ENCODE results near the gene RAF1.
A peak's percentile ranks its signal among the peaks of the same experiment; 100 is the strongest.

The RAF1 gene

DNA sequence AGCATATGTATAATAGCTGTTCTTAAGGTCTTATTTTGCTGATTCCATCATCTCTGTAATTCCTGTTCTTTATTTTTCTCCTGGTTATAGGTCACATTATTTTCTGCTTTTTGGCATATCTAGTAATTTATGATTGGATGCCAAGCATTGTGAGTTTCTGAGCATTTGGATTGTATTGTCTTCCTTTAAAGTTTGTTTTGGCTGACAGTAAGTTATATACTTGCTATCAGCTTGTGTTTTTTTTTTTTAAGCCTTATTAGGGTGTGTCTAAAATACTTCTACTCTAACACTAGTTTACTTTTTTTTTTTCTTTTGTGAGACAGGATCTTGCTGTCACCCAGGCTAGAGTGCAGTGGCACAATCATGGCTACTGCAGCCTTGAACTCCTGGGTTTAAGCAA, 96.9 kb downstream of the RAF1 start:
- H3K4me3 ChIP-seq (ENCODE audit: low read length): no peak overlapping the region
- DNase-seq (ENCODE audit: low read depth): no peak
- TF ChIP-seq, protein P1, sequence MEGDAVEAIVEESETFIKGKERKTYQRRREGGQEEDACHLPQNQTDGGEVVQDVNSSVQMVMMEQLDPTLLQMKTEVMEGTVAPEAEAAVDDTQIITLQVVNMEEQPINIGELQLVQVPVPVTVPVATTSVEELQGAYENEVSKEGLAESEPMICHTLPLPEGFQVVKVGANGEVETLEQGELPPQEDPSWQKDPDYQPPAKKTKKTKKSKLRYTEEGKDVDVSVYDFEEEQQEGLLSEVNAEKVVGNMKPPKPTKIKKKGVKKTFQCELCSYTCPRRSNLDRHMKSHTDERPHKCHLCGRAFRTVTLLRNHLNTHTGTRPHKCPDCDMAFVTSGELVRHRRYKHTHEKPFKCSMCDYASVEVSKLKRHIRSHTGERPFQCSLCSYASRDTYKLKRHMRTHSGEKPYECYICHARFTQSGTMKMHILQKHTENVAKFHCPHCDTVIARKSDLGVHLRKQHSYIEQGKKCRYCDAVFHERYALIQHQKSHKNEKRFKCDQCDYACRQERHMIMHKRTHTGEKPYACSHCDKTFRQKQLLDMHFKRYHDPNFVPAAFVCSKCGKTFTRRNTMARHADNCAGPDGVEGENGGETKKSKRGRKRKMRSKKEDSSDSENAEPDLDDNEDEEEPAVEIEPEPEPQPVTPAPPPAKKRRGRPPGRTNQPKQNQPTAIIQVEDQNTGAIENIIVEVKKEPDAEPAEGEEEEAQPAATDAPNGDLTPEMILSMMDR (conservative IDR thresholded peaks at IDR 0.05; ENCODE audit: low read length): no peak

DNA sequence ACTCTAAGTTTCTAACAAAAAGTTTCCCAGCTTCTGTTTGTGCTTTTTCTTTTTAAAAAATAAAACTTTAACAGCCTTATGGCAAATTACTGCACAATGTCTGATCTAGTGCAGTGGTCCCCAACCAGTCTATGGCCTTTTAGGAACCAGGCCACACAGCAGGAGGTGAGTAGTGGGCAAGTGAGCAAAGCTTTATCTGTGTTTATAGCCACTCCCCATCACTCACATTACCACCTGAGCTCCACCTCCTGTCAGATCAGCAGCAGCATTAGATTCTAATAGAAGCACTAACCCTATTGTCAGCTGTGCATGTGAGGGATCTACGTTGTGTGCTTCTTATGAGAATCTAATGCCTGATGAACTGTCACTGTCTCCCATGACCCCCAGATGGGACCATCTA, 101.5 kb downstream of the RAF1 start:
- TF ChIP-seq, protein P1 (conservative IDR thresholded peaks at IDR 0.05; ENCODE audit: low read length): no peak
- no peak for DNase-seq (ENCODE audit: low read depth)
- no peak overlapping the region for H3K4me3 ChIP-seq (ENCODE audit: low read length)

DNA sequence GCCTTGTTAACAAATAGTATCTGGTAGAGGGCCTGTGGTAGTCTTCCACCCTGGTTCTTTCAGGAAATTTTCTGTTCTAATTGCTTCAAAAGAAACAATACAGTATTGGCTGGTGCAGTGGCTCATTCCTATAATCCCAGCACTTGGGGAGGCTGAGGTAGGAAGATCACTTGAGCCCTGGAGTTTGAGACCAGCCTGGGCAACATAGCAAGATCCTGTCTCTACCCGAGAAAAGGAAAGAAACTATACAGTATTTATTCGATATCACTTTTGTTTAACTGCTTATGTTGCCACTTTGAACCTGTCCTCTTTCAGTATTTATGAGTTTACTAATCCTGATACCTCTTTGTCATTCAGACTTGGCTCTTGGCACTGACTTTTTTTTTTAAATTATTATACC, 102.5 kb downstream of the RAF1 start:
- TF ChIP-seq, protein P1 (conservative IDR thresholded peaks at IDR 0.05; ENCODE audit: low read length): no peak
- DNase-seq (ENCODE audit: low read depth): no peak
- no peak overlapping the region for H3K4me3 ChIP-seq (ENCODE audit: low read length)

DNA sequence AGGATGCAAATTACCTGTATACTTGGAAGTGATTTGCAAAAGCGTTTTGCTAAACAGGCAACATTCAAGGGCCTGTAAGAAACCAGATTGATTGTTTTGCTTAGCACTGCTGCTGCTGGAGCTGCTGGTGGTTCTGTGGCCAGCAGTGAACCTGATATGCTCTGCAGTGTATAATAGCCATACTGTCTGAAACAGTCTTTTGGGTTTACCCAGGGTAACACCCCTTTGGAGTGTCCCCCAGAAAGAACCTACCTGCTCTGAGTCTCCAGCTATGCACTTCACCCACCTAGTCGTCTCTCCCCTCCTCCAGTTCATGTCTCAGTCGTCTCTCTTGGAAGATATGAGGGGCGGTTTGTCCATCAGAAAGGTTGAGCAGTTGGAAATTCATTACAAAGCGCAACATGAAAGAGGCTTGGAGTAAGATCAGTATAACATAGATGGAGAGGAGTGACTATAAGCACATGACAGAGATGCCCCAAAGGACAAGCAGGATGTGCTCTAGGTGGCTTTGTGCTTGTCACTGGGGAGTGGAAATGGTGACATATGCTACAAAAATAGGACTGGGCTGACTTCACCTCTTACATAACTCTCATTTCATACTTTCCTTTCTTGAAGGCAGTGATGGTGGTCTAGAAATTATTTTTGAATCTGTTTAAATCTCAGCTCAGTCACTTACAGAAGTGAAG, 103.3 kb downstream of the RAF1 start:
- H3K4me3 ChIP-seq (ENCODE audit: low read length): no peak overlapping the region
- DNase-seq (ENCODE audit: low read depth): no peak
- TF ChIP-seq, protein P1 (conservative IDR thresholded peaks at IDR 0.05; ENCODE audit: low read length): no peak

DNA sequence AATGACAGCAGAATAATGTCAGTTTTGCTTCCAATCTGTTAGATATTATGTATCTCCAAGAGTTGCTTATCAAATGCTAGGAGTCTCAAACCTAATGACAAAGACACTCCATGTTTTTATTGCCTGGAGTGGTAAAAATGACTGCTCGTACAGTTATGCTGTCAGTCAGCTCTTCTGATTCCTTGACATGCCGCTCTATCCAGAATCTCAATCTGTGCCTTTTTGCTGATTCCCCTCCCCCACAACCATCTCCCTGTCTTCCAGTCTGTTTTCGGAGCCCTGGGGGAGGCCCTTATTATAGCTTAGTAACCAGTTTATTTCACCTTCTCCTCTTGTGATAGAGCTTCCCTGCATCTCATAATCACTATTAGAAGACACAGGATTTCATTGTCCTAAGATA, 104.4 kb downstream of the RAF1 start:
- DNase-seq (ENCODE audit: low read depth): no peak

DNA sequence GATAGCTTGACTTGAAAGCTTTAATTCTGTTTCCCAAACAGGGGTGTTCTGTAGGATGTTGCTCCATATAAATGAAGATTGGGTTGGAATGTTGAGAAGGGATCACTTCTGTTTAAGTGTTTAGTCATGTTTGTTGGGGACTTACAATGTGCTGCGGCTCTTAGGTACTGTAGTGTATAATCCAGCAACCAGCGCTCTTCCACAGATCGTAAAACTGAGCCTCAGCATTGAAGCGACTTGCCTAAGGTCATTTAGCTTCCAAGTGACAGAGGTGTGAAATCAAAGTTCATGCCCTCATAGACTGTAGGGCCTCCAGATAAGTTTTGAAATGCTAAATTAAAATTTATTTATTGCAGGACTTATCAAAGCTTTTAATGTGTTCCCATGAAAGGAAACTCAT, 105.2 kb downstream of the RAF1 start:
- peak overlapping the region; percentile 71 for H3K4me3 ChIP-seq (ENCODE audit: low read length)
- no peak for DNase-seq (ENCODE audit: low read depth)
- TF ChIP-seq, protein P1 (conservative IDR thresholded peaks at IDR 0.05; ENCODE audit: low read length): no peak

More for the DNA sequence above, 104.4 kb downstream of the RAF1 start:
- H3K4me3 ChIP-seq (ENCODE audit: low read length): no peak overlapping the region
- TF ChIP-seq, protein P1 (conservative IDR thresholded peaks at IDR 0.05; ENCODE audit: low read length): no peak

DNA sequence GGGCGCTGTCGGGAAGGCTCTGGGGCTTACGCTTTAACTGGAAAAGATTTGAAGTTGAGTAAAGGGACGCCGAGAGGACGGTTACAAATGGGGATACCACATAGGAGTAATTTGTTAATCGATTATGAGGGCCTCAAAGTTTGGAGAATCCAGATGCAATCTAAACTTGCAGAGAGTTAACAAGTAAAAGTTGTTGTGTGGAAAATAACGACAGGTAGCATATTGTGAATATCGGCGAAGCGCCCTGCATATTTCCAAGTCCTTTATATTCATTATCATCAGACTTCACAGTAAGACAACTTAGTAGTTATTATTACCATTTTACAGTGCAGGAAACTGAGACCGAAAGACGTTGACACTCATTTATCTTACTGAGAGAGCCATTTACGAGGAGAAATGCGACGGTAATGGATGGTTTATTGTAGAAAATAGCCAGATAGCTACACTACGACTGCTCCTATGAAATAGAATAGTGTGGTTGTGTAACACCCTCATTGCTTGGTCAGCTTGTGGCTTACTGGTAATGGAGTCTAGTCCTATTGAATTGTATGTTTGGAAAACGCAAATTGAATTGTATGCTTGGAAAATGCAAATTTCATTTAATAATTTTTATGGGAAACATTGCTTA, 106.3 kb downstream of the RAF1 start:
- TF ChIP-seq, protein P1 (conservative IDR thresholded peaks at IDR 0.05; ENCODE audit: low read length): no peak
- peak overlapping the region; percentile 71 for H3K4me3 ChIP-seq (ENCODE audit: low read length)
- peak; percentile 56 for DNase-seq (ENCODE audit: low read depth)

Data from AG10803 (cell line).